Nephron (organoid): ENCODE data around the gene SLC2A4.
A peak's percentile ranks its signal among the peaks of the same experiment; 100 is the strongest.

Experiments
- H3K27ac Mint-ChIP-seq, 3 experiments: 2 replicates each; pipeline ENCODE4 v1.8.0; 2020; ENCODE audit warnings: mixed read lengths in 3 of 3, mild to moderate bottlenecking in 2 of 3, moderate library complexity in 1 of 3
- H3K27me3 Mint-ChIP-seq: 2 replicates; pipeline ENCODE4 v1.8.0; 2021; ENCODE audit warnings: low read depth, mild to moderate bottlenecking, moderate library complexity, mixed read lengths
- H3K36me3 Mint-ChIP-seq: 2 replicates; pipeline ENCODE4 v1.8.0; 2020; ENCODE audit warnings: low read depth, mixed read lengths
- H3K4me1 Mint-ChIP-seq: 2 replicates; pipeline ENCODE4 v1.8.0; 2020; ENCODE audit warnings: mixed read lengths
- H3K4me3 Mint-ChIP-seq, 3 experiments: 2 replicates each; pipeline ENCODE4 v1.8.0; 2020; ENCODE audit warnings: mild to moderate bottlenecking in 3 of 3, mixed read lengths in 3 of 3, moderate library complexity in 2 of 3
- H3K9me3 Mint-ChIP-seq: 2 replicates; pipeline ENCODE4 v1.8.0; 2020; ENCODE audit warnings: mixed read lengths
- TF ChIP-seq, protein P1 (sequence below), 3 experiments: fragments of 200-600 bp; sonication (generic); IDR thresholded peaks; one replicate each; pipeline ENCODE4 v1.5.0; 2021; ENCODE audit warnings: antibody characterized with exemption in 3 of 3; ENCODE audit not compliant: unreplicated experiment in 3 of 3

Gene SLC2A4

DNA sequence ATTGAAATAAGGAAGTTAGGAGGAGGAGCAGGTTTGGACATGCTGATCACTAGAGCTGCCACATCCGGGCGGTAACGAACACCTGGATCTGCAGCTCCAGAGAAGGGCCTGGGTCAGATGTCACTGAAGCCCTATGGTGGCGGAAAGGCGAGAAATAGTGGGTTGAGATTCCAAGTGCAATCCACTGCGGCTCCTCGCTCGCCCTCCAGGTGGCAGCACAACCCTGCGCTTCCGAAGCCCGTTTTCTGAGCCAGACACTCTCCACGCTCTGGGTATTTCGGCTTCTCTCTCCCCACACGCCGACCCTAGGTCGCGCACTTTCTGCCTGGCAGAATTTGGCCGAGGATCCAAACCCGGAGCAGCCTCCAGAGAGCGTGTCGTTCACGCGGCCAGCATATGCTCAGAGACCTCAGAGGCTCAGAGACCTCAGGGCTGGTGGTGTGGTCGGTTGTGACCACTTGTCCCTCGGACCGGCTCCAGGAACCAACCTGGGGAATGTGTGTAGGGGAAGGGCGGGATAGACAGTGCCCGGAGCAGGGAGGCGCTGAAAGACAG lies 922 bp upstream of the SLC2A4 start:
- Mint-ChIP-seq H3K4me3 (peak overlapping the region; percentile 86 to 87 (median 86)), H3K36me3 (no peaks in the 10 kb centered on the region), H3K4me1 (peaks cover 16% of the 10 kb centered on the region), H3K27me3 (peaks cover 19% of the 10 kb centered on the region), H3K27ac (peak overlapping the region in 2 of 3 experiments; percentile 47 to 61), H3K9me3 (no peaks in the 10 kb centered on the region)
- TF ChIP-seq, protein P1, sequence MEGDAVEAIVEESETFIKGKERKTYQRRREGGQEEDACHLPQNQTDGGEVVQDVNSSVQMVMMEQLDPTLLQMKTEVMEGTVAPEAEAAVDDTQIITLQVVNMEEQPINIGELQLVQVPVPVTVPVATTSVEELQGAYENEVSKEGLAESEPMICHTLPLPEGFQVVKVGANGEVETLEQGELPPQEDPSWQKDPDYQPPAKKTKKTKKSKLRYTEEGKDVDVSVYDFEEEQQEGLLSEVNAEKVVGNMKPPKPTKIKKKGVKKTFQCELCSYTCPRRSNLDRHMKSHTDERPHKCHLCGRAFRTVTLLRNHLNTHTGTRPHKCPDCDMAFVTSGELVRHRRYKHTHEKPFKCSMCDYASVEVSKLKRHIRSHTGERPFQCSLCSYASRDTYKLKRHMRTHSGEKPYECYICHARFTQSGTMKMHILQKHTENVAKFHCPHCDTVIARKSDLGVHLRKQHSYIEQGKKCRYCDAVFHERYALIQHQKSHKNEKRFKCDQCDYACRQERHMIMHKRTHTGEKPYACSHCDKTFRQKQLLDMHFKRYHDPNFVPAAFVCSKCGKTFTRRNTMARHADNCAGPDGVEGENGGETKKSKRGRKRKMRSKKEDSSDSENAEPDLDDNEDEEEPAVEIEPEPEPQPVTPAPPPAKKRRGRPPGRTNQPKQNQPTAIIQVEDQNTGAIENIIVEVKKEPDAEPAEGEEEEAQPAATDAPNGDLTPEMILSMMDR (IDR thresholded peaks at IDR 0.05; ENCODE audit: unreplicated experiment in 3 of 3), result peak; percentile 81 to 86 (median 82)

DNA sequence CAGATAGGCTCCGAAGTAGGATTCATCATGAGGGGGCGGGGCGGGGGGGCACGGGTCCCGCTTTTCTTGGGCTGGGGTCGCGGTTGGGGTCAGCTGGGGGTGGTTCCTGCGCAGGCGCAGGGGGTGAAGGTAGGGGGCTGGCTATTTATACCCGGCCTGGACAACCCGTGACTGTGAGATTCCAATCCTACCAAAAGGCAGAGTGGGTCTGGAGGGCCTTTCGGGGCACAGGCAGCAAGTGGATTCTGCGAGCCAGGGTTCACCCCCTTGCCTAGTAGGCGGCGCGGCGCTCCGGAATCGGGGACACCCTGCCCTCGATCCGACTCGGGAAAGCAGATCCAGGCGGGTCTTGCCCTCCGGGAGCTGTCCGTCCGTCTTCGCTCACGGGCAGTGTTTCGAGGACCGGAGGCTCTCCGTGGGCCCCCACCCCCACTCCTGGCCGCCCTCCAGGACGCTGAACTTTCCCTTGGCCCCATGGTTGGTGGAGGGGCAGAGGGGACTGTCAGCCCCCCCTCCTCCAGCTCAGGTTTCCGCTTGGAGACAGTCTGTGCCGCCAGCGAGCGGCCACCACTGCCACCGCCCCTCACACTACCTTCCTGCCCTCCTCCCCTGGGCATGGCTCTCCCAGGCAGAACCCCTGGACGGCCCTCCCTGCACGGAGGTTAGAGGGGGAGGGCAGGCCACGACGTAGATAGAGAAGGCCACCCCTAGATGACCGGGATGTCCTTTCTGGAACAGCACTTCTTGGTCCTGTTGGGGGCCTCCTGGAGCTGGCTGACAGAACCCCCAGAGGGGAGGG lies 634 bp downstream of the SLC2A4 start:
- Mint-ChIP-seq H3K27ac (no peak overlapping the region), H3K9me3 (no peaks in the 10 kb centered on the region), H3K4me3 (peak overlapping the region; percentile 86 to 87 (median 86)), H3K36me3 (peaks cover 3% of the 10 kb centered on the region), H3K27me3 (peaks cover 26% of the 10 kb centered on the region), H3K4me1 (peaks cover 16% of the 10 kb centered on the region)
- TF ChIP-seq, protein P1 (IDR thresholded peaks at IDR 0.05; ENCODE audit: unreplicated experiment in 3 of 3), result no peak

DNA sequence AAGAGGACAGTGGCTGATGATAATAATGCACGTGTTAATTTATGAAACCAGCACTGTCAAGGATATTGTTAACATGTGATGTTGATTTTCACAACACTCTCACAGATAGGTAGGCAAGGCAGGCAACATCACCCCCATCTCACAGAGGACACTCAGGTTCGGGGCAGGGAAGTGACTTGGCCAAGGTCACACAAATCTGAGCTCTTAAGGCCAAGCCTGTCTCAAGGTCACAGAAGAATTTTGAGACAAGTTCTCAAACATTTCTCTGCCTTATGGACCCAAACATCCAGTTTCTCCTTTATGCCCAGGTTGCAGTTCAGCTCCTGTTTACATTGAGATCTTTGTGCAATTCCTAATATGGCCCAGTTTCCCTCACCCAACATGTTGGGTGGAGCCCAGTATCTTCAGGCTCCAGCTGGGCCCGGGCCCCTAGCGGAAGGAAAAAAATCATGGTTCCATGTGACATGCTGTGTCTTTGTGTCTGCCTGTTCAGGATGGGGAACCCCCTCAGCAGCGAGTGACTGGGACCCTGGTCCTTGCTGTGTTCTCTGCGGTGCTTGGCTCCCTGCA lies 1.3 kb downstream of the SLC2A4 start:
- Mint-ChIP-seq H3K27me3 (peaks cover 29% of the 10 kb centered on the region), H3K4me3 (peak overlapping the region; percentile 86 to 87 (median 86)), H3K36me3 (peaks cover 3% of the 10 kb centered on the region), H3K4me1 (peaks cover 16% of the 10 kb centered on the region), H3K27ac (no peak overlapping the region), H3K9me3 (no peaks in the 10 kb centered on the region)
- TF ChIP-seq, protein P1 (IDR thresholded peaks at IDR 0.05; ENCODE audit: unreplicated experiment in 3 of 3), result no peak

DNA sequence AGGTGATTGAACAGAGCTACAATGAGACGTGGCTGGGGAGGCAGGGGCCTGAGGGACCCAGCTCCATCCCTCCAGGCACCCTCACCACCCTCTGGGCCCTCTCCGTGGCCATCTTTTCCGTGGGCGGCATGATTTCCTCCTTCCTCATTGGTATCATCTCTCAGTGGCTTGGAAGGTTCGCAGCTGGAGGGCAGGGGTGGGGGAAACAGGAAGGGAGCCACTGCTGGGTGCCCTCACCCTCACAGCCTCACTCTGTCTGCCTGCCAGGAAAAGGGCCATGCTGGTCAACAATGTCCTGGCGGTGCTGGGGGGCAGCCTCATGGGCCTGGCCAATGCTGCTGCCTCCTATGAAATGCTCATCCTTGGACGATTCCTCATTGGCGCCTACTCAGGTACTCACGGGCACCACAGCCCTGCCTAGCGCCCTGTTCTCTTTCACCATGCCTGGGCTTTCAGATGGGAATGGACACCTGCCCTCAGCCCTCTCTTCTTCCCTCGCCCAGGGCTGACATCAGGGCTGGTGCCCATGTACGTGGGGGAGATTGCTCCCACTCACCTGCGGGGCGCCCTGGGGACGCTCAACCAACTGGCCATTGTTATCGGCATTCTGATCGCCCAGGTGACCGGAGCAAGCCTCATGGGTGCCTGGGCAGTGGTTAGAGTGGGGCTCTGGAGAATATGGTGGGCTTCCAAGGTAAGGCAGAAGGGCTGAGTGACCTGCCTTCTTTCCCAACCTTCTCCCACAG lies 2.1 kb downstream of the SLC2A4 start:
- H3K9me3 Mint-ChIP-seq, result no peaks in the 10 kb centered on the region
- H3K36me3 Mint-ChIP-seq, result peaks cover 3% of the 10 kb centered on the region
- H3K4me1 Mint-ChIP-seq, result peaks cover 16% of the 10 kb centered on the region
- TF ChIP-seq, protein P1 (IDR thresholded peaks at IDR 0.05; ENCODE audit: unreplicated experiment in 3 of 3), result no peak
- peaks cover 36% of the 10 kb centered on the region for H3K27me3 Mint-ChIP-seq
- H3K27ac Mint-ChIP-seq, result no peak overlapping the region
- H3K4me3 Mint-ChIP-seq, result peak overlapping the region; percentile 71 to 87 (median 86)

DNA sequence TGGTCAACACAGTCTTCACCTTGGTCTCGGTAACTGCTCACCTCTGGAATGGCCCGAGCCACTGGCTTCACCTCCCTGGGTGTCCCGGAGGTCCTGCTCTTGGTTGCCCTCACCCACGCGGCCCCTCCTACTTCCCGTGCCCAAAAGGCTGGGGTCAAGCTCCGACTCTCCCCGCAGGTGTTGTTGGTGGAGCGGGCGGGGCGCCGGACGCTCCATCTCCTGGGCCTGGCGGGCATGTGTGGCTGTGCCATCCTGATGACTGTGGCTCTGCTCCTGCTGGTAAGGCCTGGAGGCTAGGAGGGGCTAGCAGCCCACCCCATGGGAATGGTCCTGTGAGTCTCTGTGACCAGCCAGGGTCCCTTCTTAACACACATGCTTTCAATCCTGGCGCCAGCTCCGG lies 3.4 kb downstream of the SLC2A4 start:
- TF ChIP-seq, protein P1 (IDR thresholded peaks at IDR 0.05; ENCODE audit: unreplicated experiment in 3 of 3), result no peak
- H3K27me3 Mint-ChIP-seq, result peaks cover 39% of the 10 kb centered on the region
- H3K4me3 Mint-ChIP-seq, result no peak overlapping the region
- H3K9me3 Mint-ChIP-seq, result no peaks in the 10 kb centered on the region
- H3K4me1 Mint-ChIP-seq, result peaks cover 16% of the 10 kb centered on the region
- H3K36me3 Mint-ChIP-seq, result peaks cover 3% of the 10 kb centered on the region
- H3K27ac Mint-ChIP-seq, result no peak overlapping the region
